Aorta (tissue), 5 donors: Measurements from ENCODE around the gene SLMAP. TPM values are rescaled to one million over a fixed set of nuclear protein-coding genes. Genes with fewer than 3 reads are reported as not detected.

Experiments used
- ATAC-seq: fragments of 200-7000 bp; cut with Tn5 transposase; one replicate; pipeline ENCODE4 v1.9.1; 2022; ENCODE audit warnings: moderate library complexity; ENCODE audit not compliant: low FRiP score
- DNase-seq, 2 donors: peaks; one replicate each; pipeline ENCODE4 v3.0.0-alpha.2; 2020
- H3K27ac ChIP-seq, 2 donors: one replicate each; pipeline ENCODE4 v1.5.1; 2013; ENCODE audit warnings: low read length in 2 of 2, mild to moderate bottlenecking in 2 of 2, moderate library complexity in 2 of 2, control low read depth in 1 of 2, inconsistent platforms in 1 of 2, low read depth in 1 of 2
- H3K27me3 ChIP-seq, 2 donors: one replicate each; pipeline ENCODE4 v1.6.1; 2013; ENCODE audit warnings: control low read depth in 1 of 2, low read length in 1 of 2, mild to moderate bottlenecking in 1 of 2, moderate library complexity in 1 of 2; ENCODE audit not compliant: insufficient read depth in 2 of 2, control insufficient read depth in 1 of 2
- H3K36me3 ChIP-seq, 2 donors: one replicate each; pipeline ENCODE4 v1.6.1; 2013; ENCODE audit warnings: control low read depth in 1 of 2, low read length in 1 of 2, mild to moderate bottlenecking in 1 of 2; ENCODE audit not compliant: insufficient read depth in 2 of 2, control insufficient read depth in 1 of 2
- H3K4me1 ChIP-seq, 2 donors: one replicate each; pipeline ENCODE4 v1.6.1; 2013; ENCODE audit warnings: low read length in 2 of 2, control low read depth in 1 of 2, mild to moderate bottlenecking in 1 of 2, moderate library complexity in 1 of 2; ENCODE audit not compliant: insufficient read depth in 2 of 2, control insufficient read depth in 1 of 2
- H3K4me3 ChIP-seq, 2 donors: one replicate each; pipeline ENCODE4 v1.5.1; 2013; ENCODE audit warnings: low read length in 2 of 2, control low read depth in 1 of 2, mild to moderate bottlenecking in 1 of 2
- H3K9me3 ChIP-seq: one replicate; pipeline ENCODE4 v1.6.1; 2013; ENCODE audit warnings: mild to moderate bottlenecking, low read length; ENCODE audit not compliant: control insufficient read depth
- WGBS, 2 donors: extraction: QIAGEN DNeasy Blood & Tissue Kit; methylation state at CpG; one replicate each; pipeline ENCODE4 v1.1.7; 2013; 5-methylcytosine and 5-hydroxymethylcytosine counted together
- intact Hi-C, 2 donors: fragments of 100-400 bp; cut with DNase I; formaldehyde crosslinking; loops; one replicate each; pipeline versions ENCODE4 v1.14.2 to v1.15.0; 2022
- polyA plus RNA-seq, 2 donors: library from polyadenylated mRNA; stranded (reverse); fragments of 200-250 nt; gene quantifications; one replicate each; pipeline ENCODE4 v1.2.3, GENCODE V29; 2013
- total RNA-seq, 2 donors: library from RNA; stranded (reverse); fragmentation: NEBNext Ultra II Directional; extraction: Animal tissue kit (Norgen Biotek cat#: 25700); gene quantifications; one replicate each; pipeline ENCODE4 v1.2.1, GENCODE V29; 2021
- donor health status: healthy with polysubstance abuse.
- donor health status: Bipolar disorder and iron deficiency.
- donor health status: DM: no; HTN: no; CAD: no.
- donor health status: DM: no; HTN: no; CAD: no.
- donor health status: DM: yes; HTN: yes; CAD: no.

SLMAP gene
- total and polyA plus RNA-seq, 4 donors: 81.4 to 546 (median 170) TPM

DNA sequence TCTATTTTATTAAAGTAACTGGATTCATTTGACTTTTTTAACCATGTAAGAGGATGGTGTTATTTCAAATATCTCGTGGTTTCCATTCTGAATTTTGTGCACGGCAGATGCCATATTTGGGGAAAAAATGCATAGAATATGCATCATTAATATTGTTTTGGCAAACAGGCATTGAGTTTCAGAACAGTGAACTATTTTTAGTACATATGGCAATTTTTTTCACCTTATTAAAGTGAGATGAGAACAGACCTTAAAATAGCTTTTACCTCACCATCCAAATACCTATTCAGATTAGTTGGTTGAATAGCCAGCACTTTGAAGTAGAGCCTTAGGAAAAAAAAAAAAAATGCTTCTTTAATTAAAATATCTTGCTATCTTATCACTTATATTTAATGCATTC lies 134.8 kb downstream of the SLMAP start:
- peaks cover 0 to 4% of the 10 kb centered on the region in 2 donors for H3K4me1 ChIP-seq
- 5% methylated on average over 2 of the region's 2 CpGs for WGBS, 2 donors
- DNase-seq: no peak
- H3K4me3 ChIP-seq: no peak overlapping the region
- H3K27me3 ChIP-seq: no peaks in the 10 kb centered on the region
- intact Hi-C loops: loop anchor here (5.0 to 10.0 kb wide), 3 partner anchors 36 to 116 kb away; partner anchors contain the start of gene FLNB (in 2 of the 2)
- no peaks in the 10 kb centered on the region for H3K9me3 ChIP-seq
- H3K27ac ChIP-seq: no peak overlapping the region
- no peaks in the 10 kb centered on the region for H3K36me3 ChIP-seq
- peak; percentile 76 for ATAC-seq

DNA sequence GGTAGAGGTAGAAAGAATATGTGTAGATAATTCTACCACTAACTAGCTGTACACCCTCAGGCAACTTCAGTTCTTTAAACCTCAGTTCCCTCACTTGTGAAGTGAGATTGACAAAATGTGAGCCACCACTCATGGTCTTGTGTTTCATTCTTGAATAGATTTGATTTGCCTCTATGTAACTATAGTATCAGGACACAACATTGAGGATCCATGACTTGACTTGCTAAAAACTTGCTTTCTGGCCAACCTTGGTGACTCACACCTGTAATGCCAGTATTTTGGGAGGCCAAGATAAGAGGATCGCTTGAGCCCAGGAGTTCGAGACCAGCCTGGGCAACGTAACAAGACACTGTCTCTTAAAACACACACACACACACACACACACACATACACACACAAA lies 136.3 kb downstream of the SLMAP start:
- Histone ChIP-seq H3K4me1 (peaks cover 0 to 4% of the 10 kb centered on the region in 2 donors), H3K4me3 (peak overlapping the region in 1 of 2 donors; percentile 31), H3K36me3 (no peaks in the 10 kb centered on the region), H3K27me3 (no peaks in the 10 kb centered on the region), H3K27ac (peak overlapping the region; percentile 20 to 95), H3K9me3 (no peaks in the 10 kb centered on the region)
- no peak for ATAC-seq
- no peak for DNase-seq
- intact Hi-C loops: loop anchor here (5.0 to 10.0 kb wide), 3 partner anchors 35 to 115 kb away; partner anchors contain the start of gene FLNB (in 2 of the 2)
- WGBS, 2 donors: 14 to 22% methylated on average over 3 of the region's 3 CpGs

DNA sequence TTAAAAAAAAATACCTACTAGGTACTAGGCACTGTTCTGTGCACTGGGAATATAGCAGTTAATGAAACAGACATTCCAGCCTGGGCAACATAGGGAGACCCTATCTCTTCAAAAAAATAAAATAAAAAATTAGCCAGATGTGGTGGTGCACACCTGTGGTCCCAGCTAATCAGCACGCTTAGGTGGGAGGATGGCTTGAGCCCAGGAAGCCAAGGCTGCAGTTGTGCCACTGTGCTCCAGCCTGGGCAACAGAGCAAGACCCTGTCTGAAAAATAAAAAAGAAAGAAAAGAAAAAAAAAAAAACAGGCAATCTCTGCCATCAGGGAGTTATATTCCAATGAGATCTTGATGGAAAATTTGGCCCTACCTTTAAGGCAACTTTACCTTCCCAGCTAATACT lies 137.0 kb downstream of the SLMAP start:
- peaks cover 0 to 4% of the 10 kb centered on the region in 2 donors for H3K4me1 ChIP-seq
- DNase-seq (no peak), ATAC-seq (no peak)
- no peaks in the 10 kb centered on the region for H3K27me3 ChIP-seq
- no peaks in the 10 kb centered on the region for H3K36me3 ChIP-seq
- 80 to 87% methylated on average over 1 of the region's 1 CpG for WGBS, 2 donors
- peak overlapping the region; percentile 85 to 95 for H3K27ac ChIP-seq
- intact Hi-C loops: loop anchor here (5.0 to 10.0 kb wide), 3 partner anchors 34 to 114 kb away; partner anchors contain the start of gene FLNB (in 2 of the 2)
- H3K9me3 ChIP-seq: no peaks in the 10 kb centered on the region
- H3K4me3 ChIP-seq: no peak overlapping the region

DNA sequence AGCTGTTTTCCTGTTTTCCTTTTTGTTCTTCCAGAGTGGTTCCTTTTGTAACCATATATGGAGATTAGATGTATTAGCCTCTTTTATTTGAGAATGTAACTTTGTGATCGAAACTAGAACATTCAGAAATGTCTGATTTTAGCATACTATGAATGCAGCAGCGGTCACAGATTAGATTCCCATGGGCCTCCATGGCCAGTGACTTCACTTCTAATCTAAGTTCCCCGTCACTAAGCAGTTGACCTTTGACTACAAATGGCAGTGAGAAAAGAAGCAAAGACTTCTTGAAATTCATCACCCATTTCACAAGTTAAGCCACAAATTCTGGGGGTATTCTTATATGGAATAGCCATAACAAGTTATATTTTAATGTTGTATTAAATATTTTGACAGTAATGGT lies 137.6 kb downstream of the SLMAP start:
- intact Hi-C loops: loop anchor here (5.0 to 10.0 kb wide), 3 partner anchors 34 to 114 kb away; partner anchors contain the start of gene FLNB (in 2 of the 2)
- H3K4me3 ChIP-seq: no peak overlapping the region
- no peak for DNase-seq

DNA sequence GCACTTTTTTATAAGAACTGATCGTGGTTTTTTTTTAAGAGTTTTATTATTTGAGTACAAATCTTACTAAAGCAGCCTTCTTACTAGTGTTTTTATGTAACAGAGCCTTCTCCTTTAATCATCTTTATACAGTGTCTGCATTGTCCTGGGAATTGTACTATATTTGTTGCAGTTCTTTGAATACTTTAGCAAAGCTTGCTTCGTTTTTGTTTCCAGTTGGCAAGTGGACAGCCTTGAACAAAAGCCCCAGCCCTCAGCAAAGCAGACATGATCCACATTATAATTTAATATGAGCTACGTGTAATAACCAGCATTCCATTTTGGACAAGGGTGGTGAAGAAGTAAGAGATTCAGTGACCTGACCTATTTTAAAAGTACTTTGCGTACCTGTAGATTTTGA lies 139.9 kb downstream of the SLMAP start:
- no peak for DNase-seq
- H3K27ac ChIP-seq: peak overlapping the region; percentile 76 to 90
- no peaks in the 10 kb centered on the region for H3K9me3 ChIP-seq
- no peaks in the 10 kb centered on the region for H3K27me3 ChIP-seq
- H3K4me1 ChIP-seq: peaks cover 0 to 6% of the 10 kb centered on the region in 2 donors
- intact Hi-C loops: loop anchor here in 1 of 2 donors (10.0 kb wide), 1 partner anchor 109 kb away; the partner anchor contains the start of gene FLNB
- no peak for ATAC-seq
- peak overlapping the region; percentile 61 to 76 for H3K4me3 ChIP-seq
- 7 to 9% methylated on average over 4 of the region's 4 CpGs for WGBS, 2 donors
- H3K36me3 ChIP-seq: no peaks in the 10 kb centered on the region

More for the DNA sequence above, 137.6 kb downstream of the SLMAP start:
- peak overlapping the region; percentile 76 to 95 for H3K27ac ChIP-seq
- no peaks in the 10 kb centered on the region for H3K27me3 ChIP-seq
- H3K4me1 ChIP-seq: peaks cover 0 to 4% of the 10 kb centered on the region in 2 donors
- no peaks in the 10 kb centered on the region for H3K9me3 ChIP-seq
- no peaks in the 10 kb centered on the region for H3K36me3 ChIP-seq
- WGBS, 2 donors: 7 to 14% methylated on average over 3 of the region's 3 CpGs
- ATAC-seq: no peak

DNA sequence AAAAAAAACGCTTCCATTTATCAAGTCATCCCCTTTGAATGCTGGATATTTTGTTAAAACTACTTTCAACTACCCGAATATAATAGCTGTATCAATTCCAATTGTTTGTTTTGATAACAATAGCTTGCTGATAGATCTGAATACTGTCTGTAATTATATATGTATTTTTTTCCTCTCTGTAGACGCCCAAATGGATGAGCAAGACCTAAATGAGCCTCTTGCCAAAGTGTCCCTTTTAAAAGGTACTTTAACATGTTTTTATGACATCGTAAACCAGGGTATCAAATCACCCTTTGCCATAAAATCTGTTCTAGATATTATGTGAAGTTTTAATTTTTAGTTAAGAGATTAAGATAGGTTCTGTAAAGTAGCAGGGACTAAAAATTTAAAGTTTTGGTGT lies 140.6 kb downstream of the SLMAP start:
- no peaks in the 10 kb centered on the region for H3K27me3 ChIP-seq
- intact Hi-C loops: loop anchor here in 1 of 2 donors (10.0 kb wide), 1 partner anchor 108 kb away; the partner anchor contains the start of gene FLNB
- peaks cover 0 to 6% of the 10 kb centered on the region in 2 donors for H3K4me1 ChIP-seq
- DNase-seq (no peak), ATAC-seq (no peak)
- peak overlapping the region in 1 of 2 donors; percentile 90 for H3K27ac ChIP-seq
- no peaks in the 10 kb centered on the region for H3K36me3 ChIP-seq
- peak overlapping the region; percentile 61 to 76 for H3K4me3 ChIP-seq
- no peaks in the 10 kb centered on the region for H3K9me3 ChIP-seq
- WGBS, 2 donors: 12 to 14% methylated on average over 4 of the region's 4 CpGs

DNA sequence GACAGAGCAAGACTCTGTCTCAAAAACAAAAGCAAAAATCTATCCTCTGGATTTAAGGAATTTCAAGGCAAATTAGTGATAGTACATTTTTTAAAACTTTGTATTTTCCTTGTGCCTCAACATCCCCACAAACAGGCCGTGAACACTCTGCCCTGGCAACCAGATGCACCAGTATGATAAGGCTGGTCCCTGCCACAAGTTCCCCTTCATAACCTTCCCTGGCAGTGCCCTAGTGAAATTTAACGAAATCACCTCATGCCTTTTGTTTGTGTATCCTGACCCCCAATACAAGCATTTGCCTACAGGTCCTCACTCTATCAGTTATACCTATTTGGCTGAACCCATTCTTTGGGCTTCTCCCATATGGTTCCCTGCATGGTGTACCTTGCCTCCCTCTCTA lies 144.7 kb downstream of the SLMAP start:
- Histone ChIP-seq H3K27ac (peak overlapping the region; percentile 78 to 95), H3K4me3 (no peak overlapping the region), H3K36me3 (peaks cover 0 to 4% of the 10 kb centered on the region in 2 donors), H3K9me3 (no peaks in the 10 kb centered on the region), H3K27me3 (no peaks in the 10 kb centered on the region), H3K4me1 (peaks cover 0 to 14% of the 10 kb centered on the region in 2 donors)
- intact Hi-C loops: no loop called here
- no peak for ATAC-seq
- no peak for DNase-seq
- WGBS, 2 donors: 57 to 59% methylated on average over 2 of the region's 2 CpGs

DNA sequence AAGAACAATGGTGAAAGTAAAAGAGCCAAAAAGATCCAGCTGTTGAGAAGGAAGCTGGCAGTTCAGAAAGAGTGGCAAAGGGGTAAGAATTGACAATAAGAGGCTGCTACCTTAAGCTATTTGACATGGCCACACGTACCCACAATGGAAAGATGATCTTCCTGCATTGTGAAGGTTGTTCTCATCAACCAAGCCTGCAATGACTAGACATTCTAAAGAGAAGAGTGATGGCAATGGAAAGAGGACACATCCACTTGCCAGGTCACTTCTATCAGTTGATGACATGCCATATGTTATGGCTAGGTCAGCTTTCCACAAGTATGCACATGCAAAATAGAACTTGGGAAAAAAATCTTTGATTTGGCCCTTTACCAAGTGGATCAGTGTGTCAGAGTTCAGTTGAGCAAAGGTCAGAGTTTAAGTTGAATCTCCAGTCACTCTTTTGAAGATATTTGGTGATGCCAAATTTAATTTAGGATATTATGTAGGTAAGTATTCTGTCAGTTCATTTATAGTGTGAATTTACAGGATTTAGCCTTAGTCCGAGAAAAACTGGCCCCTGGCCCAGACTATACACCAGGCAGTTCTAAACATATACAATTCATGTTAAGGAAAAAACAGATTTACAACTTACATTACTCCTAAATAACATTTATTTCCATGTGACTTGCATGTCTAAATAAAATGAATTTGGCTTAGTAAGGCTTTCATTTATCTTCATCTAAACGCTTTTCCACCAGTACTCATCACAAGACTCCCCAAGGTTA lies 147.2 kb downstream of the SLMAP start:
- no peaks in the 10 kb centered on the region for H3K9me3 ChIP-seq
- ATAC-seq: no peak
- intact Hi-C loops: no loop called here
- peaks cover 0 to 4% of the 10 kb centered on the region in 2 donors for H3K36me3 ChIP-seq
- WGBS, 2 donors: 56 to 66% methylated on average over 3 of the region's 3 CpGs
- DNase-seq: no peak
- H3K27me3 ChIP-seq: no peaks in the 10 kb centered on the region
- H3K4me1 ChIP-seq: peaks cover 0 to 14% of the 10 kb centered on the region in 2 donors
- H3K4me3 ChIP-seq: no peak overlapping the region
- H3K27ac ChIP-seq: peak overlapping the region; percentile 63 to 76
